ENCODE data around the gene CXCR1. TPM values are rescaled to one million over a fixed set of nuclear protein-coding genes. Genes with fewer than 3 reads are reported as not detected.

CXCR1 gene
- polyA plus RNA-seq, 1 donor (not counting 4 experiments of a cell fraction or from before 2014, with no cell fraction given): 14.5 TPM

- dilution Hi-C loops (cut with MboI; ENCODE audit: extremely low pct_ligation_motif_present, low sequenced_read_pairs): no loop called here
- H3K36me3 ChIP-seq (ENCODE audit: control insufficient read depth in 2 of 2, extremely low read depth in 1 of 2, insufficient read depth in 2 of 2, low read length in 2 of 2): no peaks in the 10 kb centered on the region
- no peaks in the 10 kb centered on the region for H3K27me3 ChIP-seq (ENCODE audit: control insufficient read depth, extremely low read depth, insufficient read depth, low read length)
- no peaks in the 10 kb centered on the region for H3K9me1 ChIP-seq (ENCODE audit: control insufficient read depth, extremely low read depth, insufficient read depth, low read length)
- FAIRE-seq: peak; percentile 84
- H4K20me1 ChIP-seq (ENCODE audit: control insufficient read depth, extremely low read depth, insufficient read depth, low read length): no peaks in the 10 kb centered on the region
- H3K9me3 ChIP-seq (ENCODE audit: control insufficient read depth, low read depth, low read length): no peaks in the 10 kb centered on the region
- H2AFZ ChIP-seq (ENCODE audit: control insufficient read depth, low read length): peak overlapping the region; percentile 67
- peak overlapping the region; percentile 52 for H3K4me2 ChIP-seq (ENCODE audit: control insufficient read depth, extremely low read depth, insufficient read depth, low read depth, low read length)
- H3K27ac ChIP-seq (ENCODE audit: control insufficient read depth, insufficient read depth, low read length): no peak overlapping the region
- TF ChIP-seq, protein P1, sequence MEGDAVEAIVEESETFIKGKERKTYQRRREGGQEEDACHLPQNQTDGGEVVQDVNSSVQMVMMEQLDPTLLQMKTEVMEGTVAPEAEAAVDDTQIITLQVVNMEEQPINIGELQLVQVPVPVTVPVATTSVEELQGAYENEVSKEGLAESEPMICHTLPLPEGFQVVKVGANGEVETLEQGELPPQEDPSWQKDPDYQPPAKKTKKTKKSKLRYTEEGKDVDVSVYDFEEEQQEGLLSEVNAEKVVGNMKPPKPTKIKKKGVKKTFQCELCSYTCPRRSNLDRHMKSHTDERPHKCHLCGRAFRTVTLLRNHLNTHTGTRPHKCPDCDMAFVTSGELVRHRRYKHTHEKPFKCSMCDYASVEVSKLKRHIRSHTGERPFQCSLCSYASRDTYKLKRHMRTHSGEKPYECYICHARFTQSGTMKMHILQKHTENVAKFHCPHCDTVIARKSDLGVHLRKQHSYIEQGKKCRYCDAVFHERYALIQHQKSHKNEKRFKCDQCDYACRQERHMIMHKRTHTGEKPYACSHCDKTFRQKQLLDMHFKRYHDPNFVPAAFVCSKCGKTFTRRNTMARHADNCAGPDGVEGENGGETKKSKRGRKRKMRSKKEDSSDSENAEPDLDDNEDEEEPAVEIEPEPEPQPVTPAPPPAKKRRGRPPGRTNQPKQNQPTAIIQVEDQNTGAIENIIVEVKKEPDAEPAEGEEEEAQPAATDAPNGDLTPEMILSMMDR (optimal IDR thresholded peaks at IDR 0.05 in 1 of 3, IDR thresholded peaks at IDR 0.05 in 1 of 3, conservative IDR thresholded peaks at IDR 0.05 in 1 of 3; ENCODE audit: extremely low read depth in 1 of 3, insufficient read depth in 2 of 3, low read length in 3 of 3): peak; percentile 76 to 91 (median 85)
- no peak for TF ChIP-seq EZH2 (IDR thresholded peaks at IDR 0.05; ENCODE audit: low read length)
- no peak overlapping the region for H3K9ac ChIP-seq (ENCODE audit: control insufficient read depth, extremely low read depth, insufficient read depth, low read length)
- H3K4me3 ChIP-seq (ENCODE audit: control insufficient read depth in 2 of 3, extremely low read depth in 1 of 3, insufficient read depth in 2 of 3, low read depth in 1 of 3, low read length in 3 of 3): no peak overlapping the region
- H3K4me1 ChIP-seq (ENCODE audit: control insufficient read depth, extremely low read depth, insufficient read depth, low read length): peaks cover 10% of the 10 kb centered on the region
- DNase-seq (ENCODE audit: low read depth, low spot score): peak; percentile 55
- H3K79me2 ChIP-seq (ENCODE audit: control insufficient read depth, insufficient read depth, low read length): no peaks in the 10 kb centered on the region
Measured at GRCh38 chr2:218186355-218186766, 19.6 kb upstream of the CXCR1 start.

- no peaks in the 10 kb centered on the region for H4K20me1 ChIP-seq (ENCODE audit: control insufficient read depth, extremely low read depth, insufficient read depth, low read length)
- FAIRE-seq: no peak
- H3K4me2 ChIP-seq (ENCODE audit: control insufficient read depth, extremely low read depth, insufficient read depth, low read depth, low read length): no peak overlapping the region
- TF ChIP-seq, protein P1 (optimal IDR thresholded peaks at IDR 0.05 in 1 of 3, IDR thresholded peaks at IDR 0.05 in 1 of 3, conservative IDR thresholded peaks at IDR 0.05 in 1 of 3; ENCODE audit: extremely low read depth in 1 of 3, insufficient read depth in 2 of 3, low read length in 3 of 3): no peak
- no peak for TF ChIP-seq EZH2 (IDR thresholded peaks at IDR 0.05; ENCODE audit: low read length)
- no peak overlapping the region for H3K27ac ChIP-seq (ENCODE audit: control insufficient read depth, insufficient read depth, low read length)
- H3K4me1 ChIP-seq (ENCODE audit: control insufficient read depth, extremely low read depth, insufficient read depth, low read length): peaks cover 13% of the 10 kb centered on the region
- dilution Hi-C loops (cut with MboI; ENCODE audit: extremely low pct_ligation_motif_present, low sequenced_read_pairs): no loop called here
- H3K9me1 ChIP-seq (ENCODE audit: control insufficient read depth, extremely low read depth, insufficient read depth, low read length): no peaks in the 10 kb centered on the region
- no peaks in the 10 kb centered on the region for H3K36me3 ChIP-seq (ENCODE audit: control insufficient read depth in 2 of 2, extremely low read depth in 1 of 2, insufficient read depth in 2 of 2, low read length in 2 of 2)
- no peak for DNase-seq (ENCODE audit: low read depth, low spot score)
- no peaks in the 10 kb centered on the region for H3K27me3 ChIP-seq (ENCODE audit: control insufficient read depth, extremely low read depth, insufficient read depth, low read length)
- H3K4me3 ChIP-seq (ENCODE audit: control insufficient read depth in 2 of 3, extremely low read depth in 1 of 3, insufficient read depth in 2 of 3, low read depth in 1 of 3, low read length in 3 of 3): no peak overlapping the region
- no peak overlapping the region for H2AFZ ChIP-seq (ENCODE audit: control insufficient read depth, low read length)
- H3K9me3 ChIP-seq (ENCODE audit: control insufficient read depth, low read depth, low read length): no peaks in the 10 kb centered on the region
- no peaks in the 10 kb centered on the region for H3K79me2 ChIP-seq (ENCODE audit: control insufficient read depth, insufficient read depth, low read length)
- H3K9ac ChIP-seq (ENCODE audit: control insufficient read depth, extremely low read depth, insufficient read depth, low read length): no peak overlapping the region
Measured at GRCh38 chr2:218184331-218184730, 17.6 kb upstream of the CXCR1 start.

Data from keratinocyte (primary cell).